ENCODE data around the gene RCC1. TPM values are rescaled to one million over a fixed set of nuclear protein-coding genes. Genes with fewer than 3 reads are reported as not detected.
A peak's percentile ranks its signal among the peaks of the same experiment; 100 is the strongest.

RCC1 gene
- total and polyA plus RNA-seq, 7 experiments from 2014 or later, result 9.8 to 60.7 (median 13.6) TPM

- Histone ChIP-seq H3K36me3 (ENCODE audit: control insufficient read depth in 2 of 3, insufficient read depth in 3 of 3, low read length in 3 of 3) (peaks cover 0 to 24% (median 7%) of the 10 kb centered on the region in 3 experiments), H3K9me3 (ENCODE audit: control insufficient read depth in 2 of 3, low read length in 3 of 3) (no peaks in the 10 kb centered on the region), H3K4me3 (ENCODE audit: low read length) (no peak overlapping the region), H3K27me3 (ENCODE audit: control insufficient read depth in 2 of 2, insufficient read depth in 2 of 2, low read length in 2 of 2) (no peaks in the 10 kb centered on the region), H3K27ac (ENCODE audit: low read depth, low read length) (no peak overlapping the region), H3K4me1 (ENCODE audit: control insufficient read depth in 2 of 2, insufficient read depth in 2 of 2, low read length in 2 of 2) (no peaks in the 10 kb centered on the region)
- peaks cover 3 to 17% (median 8%) of the 10 kb centered on the region in 5 donors for H3K36me3 Mint-ChIP-seq
- H3K9me3 Mint-ChIP-seq, result no peaks in the 10 kb centered on the region
- H3K27me3 Mint-ChIP-seq, result no peaks in the 10 kb centered on the region
- H3K4me1 Mint-ChIP-seq, result peaks cover 0 to 2% (median 0%) of the 10 kb centered on the region in 7 donors
- no peak overlapping the region for H3K27ac Mint-ChIP-seq
- ChIA-PET POLR2A (interaction anchor here (0.7 kb wide), 1 partner anchor 38 kb away, joined by 3 read pairs; no protein-coding TSS in a partner anchor), CTCF (interaction anchor here (0.6 kb wide), 1 partner anchor 51 kb away, joined by 3 read pairs; no protein-coding TSS in a partner anchor)
- H3K4me3 Mint-ChIP-seq, result no peak overlapping the region
- no peak for DNase-seq
- intact Hi-C loops (cut with micrococcal nuclease), result no loop called here
- no peak for ATAC-seq
These were observed 24.6 kb downstream of the RCC1 start for GRCh38 chr1:28530456-28530855.

GRCh38 chr1:28534671-28535070 is 28.8 kb downstream of the RCC1 start:
- Mint-ChIP-seq H3K9me3 (no peaks in the 10 kb centered on the region), H3K4me3 (no peak overlapping the region), H3K27me3 (no peaks in the 10 kb centered on the region), H3K4me1 (peaks cover 0 to under 1% (median 0%) of the 10 kb centered on the region in 7 donors), H3K36me3 (peaks cover 3 to 24% (median 9%) of the 10 kb centered on the region in 5 donors), H3K27ac (no peak overlapping the region)
- no peaks in the 10 kb centered on the region for H3K9me3 ChIP-seq (ENCODE audit: control insufficient read depth in 2 of 3, low read length in 3 of 3)
- DNase-seq (no peak), ATAC-seq (no peak)
- no peaks in the 10 kb centered on the region for H3K4me1 ChIP-seq (ENCODE audit: control insufficient read depth in 2 of 2, insufficient read depth in 2 of 2, low read length in 2 of 2)
- ChIA-PET CTCF (no interaction called here), POLR2A (interaction anchor here (0.6 kb wide), 1 partner anchor 28 kb away, joined by 3 read pairs; no protein-coding TSS in a partner anchor)
- peaks cover 0 to 42% (median 7%) of the 10 kb centered on the region in 3 experiments for H3K36me3 ChIP-seq (ENCODE audit: control insufficient read depth in 2 of 3, insufficient read depth in 3 of 3, low read length in 3 of 3)
- H3K27ac ChIP-seq (ENCODE audit: low read depth, low read length), result no peak overlapping the region
- intact Hi-C loops (cut with micrococcal nuclease), result no loop called here
- H3K27me3 ChIP-seq (ENCODE audit: control insufficient read depth in 2 of 2, insufficient read depth in 2 of 2, low read length in 2 of 2), result no peaks in the 10 kb centered on the region
- no peak overlapping the region for H3K4me3 ChIP-seq (ENCODE audit: low read length)

- H3K36me3 ChIP-seq (ENCODE audit: control insufficient read depth in 2 of 3, insufficient read depth in 3 of 3, low read length in 3 of 3), result peaks cover 0 to 37% (median 7%) of the 10 kb centered on the region in 3 experiments
- H3K27ac ChIP-seq (ENCODE audit: low read depth, low read length), result no peak overlapping the region
- no peaks in the 10 kb centered on the region for H3K9me3 Mint-ChIP-seq
- H3K9me3 ChIP-seq (ENCODE audit: control insufficient read depth in 2 of 3, low read length in 3 of 3), result no peaks in the 10 kb centered on the region
- H3K27me3 ChIP-seq (ENCODE audit: control insufficient read depth in 2 of 2, insufficient read depth in 2 of 2, low read length in 2 of 2), result no peaks in the 10 kb centered on the region
- ATAC-seq, result no peak
- no peaks in the 10 kb centered on the region for H3K27me3 Mint-ChIP-seq
- ChIA-PET CTCF (no interaction called here), POLR2A (interaction anchor here (0.6 kb wide), 1 partner anchor 28 kb away, joined by 3 read pairs; no protein-coding TSS in a partner anchor)
- H3K4me3 Mint-ChIP-seq, result no peak overlapping the region
- no peaks in the 10 kb centered on the region for H3K4me1 ChIP-seq (ENCODE audit: control insufficient read depth in 2 of 2, insufficient read depth in 2 of 2, low read length in 2 of 2)
- DNase-seq, result no peak
- H3K4me3 ChIP-seq (ENCODE audit: low read length), result no peak overlapping the region
- no peak overlapping the region for H3K27ac Mint-ChIP-seq
- intact Hi-C loops (cut with micrococcal nuclease), result no loop called here
- H3K4me1 Mint-ChIP-seq, result no peaks in the 10 kb centered on the region
- H3K36me3 Mint-ChIP-seq, result peaks cover 3 to 24% (median 9%) of the 10 kb centered on the region in 5 donors
These were observed 29.3 kb downstream of the RCC1 start for GRCh38 chr1:28535180-28535579.

GRCh38 chr1:28537457-28538199 is 31.8 kb downstream of the RCC1 start:
- Mint-ChIP-seq H3K4me1 (no peaks in the 10 kb centered on the region), H3K27me3 (no peaks in the 10 kb centered on the region), H3K27ac (peak overlapping the region in 2 of 9 donors; percentile 34 to 36), H3K4me3 (no peak overlapping the region), H3K36me3 (peaks cover 0 to 14% (median 5%) of the 10 kb centered on the region in 5 donors), H3K9me3 (no peaks in the 10 kb centered on the region)
- Histone ChIP-seq H3K27me3 (ENCODE audit: control insufficient read depth in 2 of 2, insufficient read depth in 2 of 2, low read length in 2 of 2) (no peaks in the 10 kb centered on the region), H3K27ac (ENCODE audit: low read depth, low read length) (no peak overlapping the region), H3K4me3 (ENCODE audit: low read length) (no peak overlapping the region), H3K9me3 (ENCODE audit: control insufficient read depth in 2 of 3, low read length in 3 of 3) (no peaks in the 10 kb centered on the region), H3K36me3 (ENCODE audit: control insufficient read depth in 2 of 3, insufficient read depth in 3 of 3, low read length in 3 of 3) (peaks cover 0 to 23% (median 0%) of the 10 kb centered on the region in 3 experiments), H3K4me1 (ENCODE audit: control insufficient read depth in 2 of 2, insufficient read depth in 2 of 2, low read length in 2 of 2) (no peaks in the 10 kb centered on the region)
- intact Hi-C loops (cut with micrococcal nuclease), result no loop called here
- DNase-seq (no peak), ATAC-seq (no peak)
- ChIA-PET POLR2A (interaction anchor here (0.9 kb wide), 1 partner anchor 16 kb away, joined by 3 read pairs; no protein-coding TSS in a partner anchor), CTCF (no interaction called here)

GRCh38 chr1:28538286-28538685 is 32.4 kb downstream of the RCC1 start:
- CTCF ChIA-PET, result no interaction called here
- ATAC-seq (no peak), DNase-seq (no peak)
- Histone ChIP-seq H3K27ac (ENCODE audit: low read depth, low read length) (no peak overlapping the region), H3K9me3 (ENCODE audit: control insufficient read depth in 2 of 3, low read length in 3 of 3) (no peaks in the 10 kb centered on the region), H3K36me3 (ENCODE audit: control insufficient read depth in 2 of 3, insufficient read depth in 3 of 3, low read length in 3 of 3) (peaks cover 0 to 23% (median 0%) of the 10 kb centered on the region in 3 experiments), H3K4me1 (ENCODE audit: control insufficient read depth in 2 of 2, insufficient read depth in 2 of 2, low read length in 2 of 2) (no peaks in the 10 kb centered on the region), H3K4me3 (ENCODE audit: low read length) (no peak overlapping the region), H3K27me3 (ENCODE audit: control insufficient read depth in 2 of 2, insufficient read depth in 2 of 2, low read length in 2 of 2) (no peaks in the 10 kb centered on the region)
- no peaks in the 10 kb centered on the region for H3K9me3 Mint-ChIP-seq
- intact Hi-C loops (cut with micrococcal nuclease), result no loop called here
- no peaks in the 10 kb centered on the region for H3K27me3 Mint-ChIP-seq
- POLR2A ChIA-PET, result no interaction called here
- H3K27ac Mint-ChIP-seq, result peak overlapping the region in 1 of 9 donors; percentile 36
- H3K36me3 Mint-ChIP-seq, result peaks cover 0 to 14% (median 5%) of the 10 kb centered on the region in 5 donors
- H3K4me3 Mint-ChIP-seq, result no peak overlapping the region
- H3K4me1 Mint-ChIP-seq, result no peaks in the 10 kb centered on the region

GRCh38 chr1:28540651-28541050 is 34.8 kb downstream of the RCC1 start:
- Mint-ChIP-seq H3K36me3 (peaks cover 0 to 9% (median 2%) of the 10 kb centered on the region in 5 donors), H3K4me3 (no peak overlapping the region), H3K4me1 (no peaks in the 10 kb centered on the region), H3K27me3 (no peaks in the 10 kb centered on the region), H3K9me3 (no peaks in the 10 kb centered on the region), H3K27ac (no peak overlapping the region)
- ATAC-seq, result no peak
- Histone ChIP-seq H3K4me1 (ENCODE audit: control insufficient read depth in 2 of 2, insufficient read depth in 2 of 2, low read length in 2 of 2) (no peaks in the 10 kb centered on the region), H3K9me3 (ENCODE audit: control insufficient read depth in 2 of 3, low read length in 3 of 3) (no peaks in the 10 kb centered on the region), H3K27me3 (ENCODE audit: control insufficient read depth in 2 of 2, insufficient read depth in 2 of 2, low read length in 2 of 2) (no peaks in the 10 kb centered on the region), H3K27ac (ENCODE audit: low read depth, low read length) (no peak overlapping the region), H3K4me3 (ENCODE audit: low read length) (no peak overlapping the region), H3K36me3 (ENCODE audit: control insufficient read depth in 2 of 3, insufficient read depth in 3 of 3, low read length in 3 of 3) (peaks cover 0 to 17% (median 0%) of the 10 kb centered on the region in 3 experiments)
- intact Hi-C loops (cut with micrococcal nuclease), result no loop called here
- POLR2A ChIA-PET, result interaction anchor here (0.6 kb wide), 1 partner anchor 1918 kb away, joined by 3 read pairs; no protein-coding TSS in a partner anchor
- no peak for DNase-seq
- CTCF ChIA-PET, result no interaction called here

Data from naive thymus-derived CD4-positive, alpha-beta T cell (primary cell).